ENCODE data around the gene STOX2.

STOX2 gene

GRCh38 chr4:183905081-183905592 lies at the start of gene STOX2:
STOX2 (plus strand) TSS chr4:183905307; CDS start chr4:183906791, 1,484 bp downstream.
- peak; percentile 24 for DNase-seq (ENCODE audit: low spot score)

GRCh38 chr4:183855323-183856190 lies 49.5 kb upstream of the STOX2 start:
- DNase-seq (ENCODE audit: low spot score): no peak

- DNase-seq (ENCODE audit: low spot score): no peak
Measured at GRCh38 chr4:183857040-183857439, 48.1 kb upstream of the STOX2 start.

DNA sequence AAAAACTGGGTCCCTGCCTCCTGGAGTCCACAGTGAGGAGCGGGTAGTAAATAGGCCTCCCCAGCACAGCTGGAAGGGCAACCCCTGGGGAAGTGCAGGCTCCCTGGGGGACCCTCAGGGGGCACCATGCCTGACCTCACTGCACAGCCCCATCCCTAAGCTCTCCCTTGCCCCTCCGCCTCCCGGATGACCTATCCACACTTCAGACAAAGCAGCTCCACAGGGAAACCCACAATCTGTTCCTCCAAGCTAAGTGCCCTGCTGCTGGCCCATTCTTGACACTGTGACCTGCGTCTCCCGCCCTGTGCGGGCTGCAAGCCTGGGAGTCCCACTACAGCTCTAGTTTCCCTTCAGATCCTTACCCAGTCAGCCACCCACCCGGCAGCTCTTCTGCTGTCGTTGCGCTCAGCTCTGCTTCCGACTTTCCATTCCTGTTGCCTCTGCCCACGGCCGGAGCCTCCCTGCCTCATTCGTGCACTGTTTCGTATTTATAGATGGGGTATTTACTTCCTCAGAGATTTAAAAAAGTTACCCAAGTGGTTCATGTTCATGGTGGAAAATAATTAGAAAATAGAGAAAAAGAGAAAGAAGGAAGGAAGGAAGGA lies 47.0 kb upstream of the STOX2 start:
- DNase-seq (ENCODE audit: low spot score): no peak

DNA sequence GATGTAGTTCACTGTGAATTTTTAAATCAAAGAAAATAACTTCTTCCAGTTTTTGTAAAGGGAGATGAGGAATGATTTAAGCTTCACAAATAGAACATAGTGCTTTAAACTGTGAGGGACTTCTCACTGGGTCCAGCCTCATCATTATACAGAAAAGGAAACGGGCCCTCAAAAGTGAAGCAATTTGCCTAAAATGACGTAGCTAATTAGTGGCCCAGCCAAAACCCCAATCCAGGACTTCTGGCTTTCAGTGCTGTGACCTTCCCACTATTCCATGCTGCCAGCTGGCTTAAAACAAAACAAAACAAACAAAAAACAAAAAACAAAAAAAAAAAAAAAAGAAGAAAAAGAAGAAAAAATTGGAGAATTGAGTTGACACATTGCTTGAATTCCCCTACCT lies 45.0 kb upstream of the STOX2 start:
- no peak for DNase-seq (ENCODE audit: low spot score)

DNA sequence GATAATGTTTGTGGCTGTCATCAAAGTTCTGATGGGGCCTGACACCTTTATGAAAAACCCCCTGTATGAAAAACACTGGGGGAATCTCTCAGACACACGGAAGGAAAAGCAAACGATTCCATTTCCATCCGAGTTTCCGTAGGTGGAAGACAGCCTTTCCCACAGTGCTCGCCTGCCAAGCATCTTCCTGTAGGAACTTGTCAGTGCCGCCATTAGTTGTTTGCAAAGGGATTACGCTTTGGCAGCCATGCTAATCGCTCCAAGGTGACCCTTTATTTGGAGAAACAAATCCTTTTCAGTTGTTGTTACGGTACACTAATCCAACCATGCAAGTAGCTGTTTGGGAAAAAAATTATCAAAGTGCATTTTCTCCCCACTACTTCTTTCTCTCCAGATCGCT lies 44.4 kb upstream of the STOX2 start:
- DNase-seq (ENCODE audit: low spot score): no peak

- no peak for DNase-seq (ENCODE audit: low spot score)
Measured at GRCh38 chr4:183861426-183861825, 43.7 kb upstream of the STOX2 start.

DNA sequence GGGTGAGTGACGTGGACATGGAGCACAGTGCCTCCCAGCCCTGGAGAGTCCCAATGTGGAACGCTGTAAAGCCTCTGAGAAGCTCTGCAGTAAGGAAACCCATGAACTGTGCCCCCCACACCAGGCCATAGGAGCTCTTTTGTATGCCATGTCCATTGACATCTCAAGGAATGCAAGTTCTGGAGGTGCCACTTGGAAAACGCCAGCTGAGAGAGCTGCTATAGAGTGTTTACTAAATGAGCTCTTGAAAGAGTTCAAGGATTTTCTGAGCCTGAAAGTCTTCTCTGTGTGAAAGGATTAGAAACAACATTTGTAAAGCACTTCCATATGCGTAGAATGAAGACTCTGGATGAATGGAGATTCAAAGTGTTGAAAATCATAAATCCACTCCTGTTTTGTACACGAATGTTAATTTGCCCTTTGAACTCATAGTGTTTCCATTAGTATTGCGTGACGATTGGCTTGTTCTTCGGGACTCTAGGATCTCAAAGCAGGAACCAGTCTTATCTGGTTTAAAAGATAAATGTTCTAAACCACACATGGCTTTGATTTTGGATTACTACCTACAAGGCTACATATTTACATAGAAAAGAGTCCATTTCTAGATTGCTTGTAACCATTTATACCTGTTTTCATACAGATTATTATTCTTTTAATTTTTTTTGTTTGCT lies 41.8 kb upstream of the STOX2 start:
- DNase-seq (ENCODE audit: low spot score): no peak

- DNase-seq (ENCODE audit: low spot score): no peak
Measured at GRCh38 chr4:183867247-183867646, 37.9 kb upstream of the STOX2 start.

DNA sequence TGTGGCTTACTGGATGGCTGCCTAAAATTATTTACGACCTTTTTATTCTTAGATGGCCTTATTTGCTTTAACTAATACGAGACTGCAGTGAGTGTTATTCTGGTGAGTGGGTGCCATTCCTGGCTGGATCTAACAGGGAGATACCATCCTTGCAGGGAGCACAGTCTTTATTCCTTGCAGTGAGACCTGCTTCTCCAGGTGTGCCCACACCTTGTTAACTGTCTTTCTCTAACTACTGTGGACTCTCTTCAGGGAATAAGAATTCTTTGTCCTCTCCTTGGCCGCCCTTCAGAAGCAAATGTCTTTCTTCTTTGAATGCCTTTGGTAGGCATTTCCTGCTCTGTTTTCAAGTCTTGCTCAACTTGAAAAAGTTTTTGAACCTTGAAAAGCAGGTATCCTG lies 34.1 kb upstream of the STOX2 start:
- no peak for DNase-seq (ENCODE audit: low spot score)

DNA sequence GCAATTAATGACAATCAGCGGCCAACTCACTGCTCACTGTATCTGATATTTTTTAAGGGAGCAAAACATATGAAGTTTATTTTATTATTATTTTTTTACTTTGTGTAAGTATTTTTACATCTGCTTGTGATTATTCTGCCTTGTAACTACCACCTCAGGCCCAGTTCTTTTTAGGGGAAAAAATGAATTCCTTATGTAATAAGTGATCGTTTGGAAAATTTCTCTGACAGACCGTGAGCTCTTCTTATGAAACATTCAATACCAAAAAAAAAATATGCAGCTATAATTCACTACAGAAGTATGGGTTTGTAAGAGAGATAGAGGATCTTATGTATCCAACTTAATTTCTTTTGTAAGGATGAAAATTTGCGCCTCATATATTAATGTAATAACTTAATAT lies 33.5 kb upstream of the STOX2 start:
- no peak for DNase-seq (ENCODE audit: low spot score)

- DNase-seq (ENCODE audit: low spot score): no peak
Measured at GRCh38 chr4:183872531-183872930, 32.6 kb upstream of the STOX2 start.

- DNase-seq (ENCODE audit: low spot score): no peak
Measured at GRCh38 chr4:183873409-183874185, 31.5 kb upstream of the STOX2 start.

- no peak for DNase-seq (ENCODE audit: low spot score)
Measured at GRCh38 chr4:183875251-183875825, 29.8 kb upstream of the STOX2 start.

GRCh38 chr4:183876268-183876934 lies 28.7 kb upstream of the STOX2 start:
- DNase-seq (ENCODE audit: low spot score): no peak

DNA sequence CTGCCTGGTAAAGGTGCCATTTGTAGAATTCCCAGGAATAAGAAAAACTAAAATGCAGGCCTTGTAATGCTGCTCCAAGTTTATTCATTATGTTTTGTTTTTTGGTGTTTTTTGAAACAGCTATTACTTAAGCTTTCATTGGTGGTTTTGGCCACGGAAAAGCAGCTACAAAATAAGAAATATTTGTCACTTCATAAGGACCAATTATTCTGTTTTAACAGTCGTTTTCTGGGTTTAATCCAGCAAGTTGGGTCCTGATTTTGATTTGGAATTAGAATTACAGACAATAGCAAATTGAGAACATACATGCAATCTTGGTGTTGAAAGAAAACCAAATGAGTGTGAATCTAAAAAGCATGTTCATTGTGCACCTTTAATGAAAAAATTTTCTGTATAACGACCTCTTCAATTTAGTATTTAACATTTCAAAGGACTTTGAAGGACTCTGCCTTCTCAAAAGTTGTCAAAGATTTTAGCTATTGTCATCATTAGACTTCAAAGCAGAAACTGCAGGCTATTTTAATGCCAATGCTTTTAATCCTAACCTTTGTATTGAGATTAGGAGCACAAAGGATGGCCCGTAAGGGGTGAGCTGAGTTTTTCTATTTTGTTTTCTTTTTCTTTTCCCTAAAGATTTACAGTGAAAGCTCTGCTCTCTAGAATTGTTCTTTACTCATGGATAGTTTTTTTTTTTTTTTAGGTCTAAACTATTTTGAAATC lies 26.7 kb upstream of the STOX2 start:
- no peak for DNase-seq (ENCODE audit: low spot score)

DNA sequence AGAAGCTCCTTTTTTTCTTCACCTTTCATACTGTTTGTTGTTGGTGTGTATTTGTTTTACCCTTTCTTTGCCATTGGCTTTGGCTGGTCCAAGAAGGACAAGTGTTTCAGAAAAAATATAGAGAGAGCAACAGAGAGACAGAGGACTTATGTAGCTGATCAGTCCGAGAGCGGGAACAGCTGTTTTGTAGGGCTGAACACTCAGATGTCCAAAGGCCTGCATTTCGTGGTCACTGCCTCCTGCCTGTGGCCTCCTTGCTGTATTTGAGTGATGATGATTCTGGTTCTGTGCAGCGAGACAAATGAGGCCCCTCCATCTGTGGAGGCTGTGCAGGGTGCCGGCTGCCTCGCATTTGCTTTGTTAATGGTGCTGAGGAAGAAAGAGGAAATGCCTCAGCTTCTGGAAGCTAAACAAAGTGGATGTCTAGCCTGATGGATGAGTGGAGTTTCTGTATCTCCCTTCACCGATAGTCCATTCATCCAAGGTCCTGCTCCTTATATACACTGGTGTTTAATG lies 19.8 kb upstream of the STOX2 start:
- DNase-seq (ENCODE audit: low spot score): no peak

DNA sequence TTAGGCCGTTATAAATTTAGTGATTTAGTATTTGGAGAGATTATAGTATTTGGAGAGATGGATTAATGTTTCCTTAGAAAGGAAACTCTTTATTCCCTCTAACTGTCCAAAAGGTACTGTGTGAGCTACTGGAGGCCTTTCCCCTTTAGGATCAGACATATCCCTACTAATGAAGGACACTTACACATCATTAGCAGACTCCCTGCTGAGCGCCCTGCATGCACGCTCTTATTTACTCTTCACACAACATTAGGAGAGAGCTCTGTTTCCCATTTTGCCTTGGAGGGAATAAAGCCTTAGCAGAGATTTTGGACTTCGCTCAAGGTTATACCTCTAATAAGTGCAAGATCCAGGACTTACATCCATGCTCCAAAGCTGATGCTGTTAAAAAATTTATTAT lies 17.8 kb upstream of the STOX2 start:
- DNase-seq (ENCODE audit: low spot score): no peak

- DNase-seq (ENCODE audit: low spot score): no peak
Measured at GRCh38 chr4:183888564-183888963, 16.5 kb upstream of the STOX2 start.

DNA sequence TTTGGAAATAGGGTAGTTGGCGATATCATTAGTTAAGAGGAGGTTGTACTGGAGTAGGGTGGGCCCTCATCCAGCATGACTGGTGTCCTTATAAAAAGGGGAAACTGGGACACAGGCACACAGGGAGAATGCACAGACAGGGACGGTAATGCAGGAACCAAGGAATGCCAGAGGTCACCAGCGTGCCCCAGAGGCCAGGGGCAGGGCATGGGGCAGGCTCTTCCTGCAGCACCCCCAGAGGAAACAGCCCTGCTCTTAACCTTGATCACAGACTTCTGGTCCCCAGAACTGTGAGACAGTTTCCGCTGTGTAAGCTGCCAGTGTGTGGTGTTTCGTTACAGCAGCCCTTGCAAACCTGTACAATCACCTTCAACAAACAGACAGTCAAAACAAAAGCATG lies 15.9 kb upstream of the STOX2 start:
- DNase-seq (ENCODE audit: low spot score): no peak

Data from AG08395 (cell line).